Measurements from ENCODE around the gene RALA.
"Not testable (repeated sequence)": the region's sequence is repeated elsewhere in the genome, so short reads cannot be mapped to it uniquely, and the experiment has no call there.

Gene RALA

DNA sequence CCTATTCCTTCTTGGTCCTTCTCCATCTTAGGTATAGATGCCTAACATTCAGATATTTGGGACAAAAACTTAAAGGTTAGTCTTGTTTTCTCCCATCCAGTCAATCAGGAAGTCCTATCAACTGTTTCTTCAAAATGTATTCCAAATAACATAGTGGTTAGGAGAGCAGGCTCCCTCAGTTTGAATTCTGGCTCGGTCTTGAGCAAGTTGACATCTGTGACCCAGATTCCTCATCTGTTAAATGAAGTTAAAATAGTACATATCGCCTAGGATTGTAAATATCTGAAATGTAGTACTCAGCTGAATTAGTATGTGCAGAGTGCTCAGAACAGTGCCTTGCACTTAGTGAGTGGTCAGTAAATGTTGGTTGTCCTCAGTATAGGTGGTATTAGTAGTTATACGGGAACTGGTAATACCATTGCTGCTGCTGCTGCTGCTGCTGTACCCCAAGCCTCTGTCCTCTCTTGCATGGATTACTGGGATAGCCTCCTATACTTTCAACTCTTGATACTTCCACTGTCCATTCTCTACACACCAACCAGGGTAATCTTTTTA, 58.6 kb downstream of the RALA start:
- DNase-seq, result no peak

GRCh38 chr7:39683216-39683845, 60.0 kb downstream of the RALA start:
- no peak for DNase-seq

DNA sequence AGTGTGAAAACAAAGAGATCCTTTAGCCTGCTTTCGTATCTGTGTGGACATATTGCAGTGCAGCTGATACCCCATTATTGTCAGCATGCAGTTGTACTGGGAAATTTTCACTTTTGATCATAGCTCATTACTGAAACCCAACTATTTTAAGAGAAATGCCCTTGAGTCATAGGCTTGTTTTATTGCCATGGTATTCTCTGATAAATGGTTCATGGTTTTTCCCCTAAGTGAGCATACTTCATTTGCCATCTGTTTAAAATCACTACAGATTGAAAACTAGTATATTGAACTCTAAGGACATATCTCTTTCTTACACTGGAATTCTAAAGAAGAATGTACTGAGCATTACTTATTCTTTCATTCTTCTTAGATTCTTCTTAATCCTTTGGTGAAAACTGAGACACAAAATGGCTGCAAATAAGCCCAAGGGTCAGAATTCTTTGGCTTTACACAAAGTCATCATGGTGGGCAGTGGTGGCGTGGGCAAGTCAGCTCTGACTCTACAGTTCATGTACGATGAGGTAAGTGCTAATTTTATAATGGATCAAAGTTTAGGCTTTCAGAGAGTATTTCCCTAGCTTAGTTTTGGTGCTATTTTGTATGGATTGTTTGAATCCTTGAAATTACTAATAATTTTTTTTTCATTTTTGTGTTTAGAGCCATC, 63.0 kb downstream of the RALA start:
- DNase-seq, result no peak

DNA sequence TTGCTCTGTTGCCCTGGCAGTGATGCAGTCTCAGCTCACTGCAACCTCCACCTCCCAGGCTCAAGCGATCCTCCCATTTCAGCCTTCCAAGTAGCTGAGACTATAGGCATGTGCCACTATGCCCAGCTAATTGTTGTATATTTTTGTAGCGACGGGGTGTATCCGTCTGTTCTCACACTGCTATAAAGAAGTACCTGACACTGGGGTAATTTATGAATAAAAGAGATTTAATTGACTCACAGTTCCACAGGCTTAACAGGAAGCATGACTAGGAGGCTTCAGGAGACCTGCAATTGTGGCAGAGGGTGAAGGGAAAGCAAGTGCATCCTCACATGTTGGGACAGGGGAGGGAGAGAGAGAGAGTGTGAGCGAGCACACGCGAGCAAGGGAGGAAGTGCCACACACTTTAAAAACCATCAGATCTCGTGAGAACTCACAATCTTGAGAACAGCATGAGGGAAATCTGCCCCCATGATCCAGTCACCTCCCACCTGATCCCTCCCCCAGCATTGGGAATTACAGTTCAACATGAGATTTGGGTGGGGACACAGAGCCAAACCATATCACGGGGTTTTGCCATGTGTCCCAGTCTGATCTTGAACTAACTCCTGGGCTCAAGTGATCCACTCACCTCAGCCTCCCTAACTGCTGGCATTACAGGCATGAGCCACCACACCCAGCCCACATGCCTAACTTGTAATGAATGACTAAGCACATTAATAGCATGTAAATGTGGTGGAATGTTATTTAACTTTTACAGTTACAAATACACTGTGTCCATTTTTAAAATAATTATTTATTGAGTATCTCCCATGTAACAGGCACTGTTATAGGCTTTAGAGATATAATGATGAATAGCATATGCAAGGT, 65.5 kb downstream of the RALA start:
- DNase-seq, result no peak

DNA sequence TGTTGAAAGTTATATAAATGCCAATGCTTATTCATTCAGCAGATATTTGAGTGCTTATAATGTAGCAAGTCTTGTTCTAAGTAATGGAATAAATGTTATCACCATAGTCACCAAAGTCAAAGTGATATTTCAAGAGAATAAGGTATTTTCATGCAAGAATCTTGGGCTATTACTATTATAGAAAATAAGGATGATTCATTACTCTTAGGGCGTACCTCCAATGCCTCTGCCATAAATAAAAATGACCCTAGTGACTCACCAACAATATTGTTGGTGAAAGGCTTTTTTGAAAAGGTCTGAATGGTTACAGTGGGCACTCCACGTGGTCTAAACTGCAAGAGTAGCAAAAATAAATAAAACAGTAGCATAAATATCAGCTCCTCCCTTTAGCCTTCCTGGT, 68.4 kb downstream of the RALA start:
- no peak for DNase-seq

GRCh38 chr7:39693086-39693485, 69.7 kb downstream of the RALA start:
- DNase-seq, result not testable (repeated sequence)

GRCh38 chr7:39693812-39694211, 70.4 kb downstream of the RALA start:
- no peak for DNase-seq

- DNase-seq, result no peak
Measured at GRCh38 chr7:39695852-39696586, 72.6 kb downstream of the RALA start.

DNA sequence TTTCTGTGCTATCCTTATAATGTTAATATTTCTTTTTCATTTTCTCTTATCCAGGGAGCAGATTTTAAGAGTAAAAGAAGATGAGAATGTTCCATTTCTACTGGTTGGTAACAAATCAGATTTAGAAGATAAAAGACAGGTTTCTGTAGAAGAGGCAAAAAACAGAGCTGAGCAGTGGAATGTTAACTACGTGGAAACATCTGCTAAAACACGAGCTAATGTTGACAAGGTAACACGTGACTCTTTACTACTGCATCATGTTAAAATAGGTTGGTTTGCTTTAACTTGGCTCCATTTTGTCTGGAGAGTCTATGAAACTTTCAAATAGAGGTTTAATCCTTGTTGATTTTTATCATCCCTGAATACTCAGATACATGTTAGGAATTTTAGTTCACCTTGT, 73.3 kb downstream of the RALA start:
- DNase-seq, result no peak

DNA sequence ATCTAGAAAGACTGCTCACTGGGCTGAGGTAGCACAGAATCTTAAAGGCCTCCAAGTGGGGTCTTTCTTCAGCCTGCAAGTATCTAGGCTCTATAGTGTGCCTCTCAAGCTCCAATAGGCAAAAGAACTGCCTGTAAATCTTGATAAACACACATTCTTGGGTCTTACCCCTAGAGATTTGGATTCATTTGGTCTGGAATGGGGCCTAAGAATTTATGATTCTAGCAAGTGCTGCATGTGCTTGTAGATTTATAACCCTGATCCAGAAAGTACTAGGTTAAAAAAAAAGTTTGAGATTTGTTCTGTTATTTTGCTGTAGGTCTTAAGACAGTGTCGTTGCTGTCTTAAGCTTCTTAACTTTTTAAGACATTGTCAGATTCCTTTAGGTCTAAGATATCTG, 74.1 kb downstream of the RALA start:
- no peak for DNase-seq

GRCh38 chr7:39700165-39700564, 76.8 kb downstream of the RALA start:
- DNase-seq, result no peak

- peak in 5 of 56 donors; percentile 1 to 30 (median 6) for DNase-seq
Measured at GRCh38 chr7:39700932-39701331, 77.6 kb downstream of the RALA start.

DNA sequence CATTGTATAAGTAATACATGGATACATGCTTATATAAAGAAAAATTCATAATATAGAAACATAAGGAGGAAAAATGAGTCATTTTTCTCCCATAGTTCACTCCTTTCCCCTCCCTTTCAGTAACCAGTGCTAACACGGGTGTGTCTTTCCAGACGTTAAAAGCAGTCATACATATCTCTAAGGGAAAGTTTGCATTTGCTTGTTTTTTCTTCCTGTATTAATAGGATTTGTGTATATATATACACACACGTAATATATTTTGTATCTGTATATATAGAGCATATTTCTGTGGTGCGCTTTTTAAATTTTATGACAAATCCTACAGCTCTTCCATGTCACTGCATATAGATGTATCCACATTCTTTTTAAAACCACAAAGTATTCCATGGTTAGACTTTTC, 78.8 kb downstream of the RALA start:
- DNase-seq, result no peak

GRCh38 chr7:39703144-39703543, 79.8 kb downstream of the RALA start:
- DNase-seq, result no peak

DNA sequence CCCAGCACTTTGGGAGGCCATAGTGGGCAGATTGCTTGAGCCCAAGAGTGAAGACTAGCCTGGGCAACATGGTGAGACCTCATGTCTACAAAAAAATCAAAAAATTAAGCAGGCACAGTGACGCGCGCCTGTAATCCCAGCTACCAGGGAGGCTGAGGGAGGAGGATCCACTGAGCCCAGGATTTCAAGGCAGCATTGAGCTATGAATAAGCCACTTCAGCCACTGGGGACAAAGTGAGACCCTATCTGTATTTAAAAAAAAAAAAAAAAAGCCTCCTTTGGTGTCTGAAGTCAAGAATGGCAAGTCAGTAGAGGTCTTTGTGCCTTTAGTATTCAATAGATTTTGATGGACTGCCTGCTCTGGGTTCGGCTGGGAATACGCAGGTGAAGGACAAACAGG, 85.7 kb downstream of the RALA start:
- no peak for DNase-seq

GRCh38 chr7:39709768-39710311, 86.5 kb downstream of the RALA start:
- peak in 5 of 56 donors; percentile 4 to 14 (median 7) for DNase-seq

DNA sequence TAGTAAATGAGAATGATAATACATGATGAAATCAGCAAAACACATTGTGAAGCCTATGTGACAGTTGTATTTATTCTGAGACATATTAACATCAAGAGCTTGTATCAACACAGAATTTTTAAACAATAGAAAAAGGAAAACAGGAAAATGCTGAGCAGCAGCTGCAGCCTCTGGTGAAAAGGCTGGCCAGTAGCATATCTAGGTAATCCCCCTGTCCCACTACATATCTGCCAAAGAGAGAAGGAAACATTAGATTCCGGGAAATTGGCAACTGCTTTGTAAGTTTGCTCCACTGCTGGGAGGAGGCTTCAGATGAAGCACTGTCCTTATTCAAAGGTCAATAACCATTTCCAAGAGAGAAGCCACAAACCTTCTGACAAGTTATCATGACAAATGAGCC, 89.4 kb downstream of the RALA start:
- DNase-seq, result no peak

GRCh38 chr7:39714447-39715091, 91.2 kb downstream of the RALA start:
- no peak for DNase-seq

GRCh38 chr7:39720586-39720985, 97.2 kb downstream of the RALA start:
- DNase-seq, result no peak

DNA sequence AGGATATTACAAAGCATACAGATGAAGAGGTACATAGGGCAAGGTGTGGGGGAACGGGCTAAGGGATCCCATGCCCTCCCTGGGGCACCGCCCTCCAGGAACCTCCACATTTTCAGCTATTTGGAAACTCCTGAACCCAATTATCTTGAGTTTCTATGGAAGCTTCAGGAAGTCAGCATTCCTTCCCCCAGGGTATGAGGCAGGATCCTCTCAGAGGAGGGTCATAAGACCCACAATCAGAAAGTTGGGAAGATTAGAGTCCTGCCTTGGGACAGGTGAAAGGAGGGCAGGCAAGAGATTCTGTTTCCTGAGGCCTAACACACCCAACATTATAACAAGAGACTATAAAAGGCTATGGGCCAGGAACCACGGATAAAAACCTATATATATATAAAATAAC, 98.0 kb downstream of the RALA start:
- DNase-seq, result no peak

Data from amygdala (tissue), 56 donors.